Measurements from ENCODE around the gene MESD. TPM values are rescaled to one million over a fixed set of nuclear protein-coding genes. Genes with fewer than 3 reads are reported as not detected.
A peak's percentile ranks its signal among the peaks of the same experiment; 100 is the strongest.

The MESD gene
- total RNA-seq, 1 experiment from 2014 or later = 47.3 TPM

DNA sequence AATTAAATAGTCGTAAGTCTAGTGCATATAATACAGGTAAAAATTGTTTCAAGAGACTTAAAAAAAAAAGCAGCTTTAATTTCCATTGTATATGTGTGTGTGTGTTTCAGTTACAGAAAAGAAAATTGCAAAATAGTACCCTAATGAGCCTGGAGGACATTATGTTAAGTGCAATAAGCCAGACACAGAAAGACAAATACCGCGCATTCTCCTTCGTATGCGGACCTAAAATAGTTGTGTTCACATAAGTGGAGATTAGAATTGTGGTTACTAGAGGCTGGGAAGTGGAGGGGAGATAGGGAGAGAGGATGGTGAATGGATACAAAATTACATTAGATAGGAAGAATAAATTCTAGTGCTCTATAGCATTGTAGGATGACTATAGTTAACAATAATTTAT is 3.6 kb downstream of the MESD start:
- BruUV-seq (replicated peaks) = no TSS peak
- no peaks in the 10 kb centered on the region for H3K9me3 Mint-ChIP-seq (ENCODE audit: low read depth, unreplicated experiment)
- H3K36me3 Mint-ChIP-seq (ENCODE audit: insufficient read depth, unreplicated experiment) = peaks cover 31% of the 10 kb centered on the region
- H3K4me1 Mint-ChIP-seq (ENCODE audit: low read depth, unreplicated experiment) = peaks cover 29% of the 10 kb centered on the region
- no peak overlapping the region for H3K27ac Mint-ChIP-seq (ENCODE audit: unreplicated experiment)
- H3K4me3 Mint-ChIP-seq (ENCODE audit: low read depth, unreplicated experiment) = no peak overlapping the region
- no peaks in the 10 kb centered on the region for H3K27me3 Mint-ChIP-seq (ENCODE audit: unreplicated experiment)
- intact Hi-C loops (cut with micrococcal nuclease; ENCODE audit: unreplicated experiment) = no loop called here
- DNase-seq = no peak
- TF ChIP-seq, protein P1, sequence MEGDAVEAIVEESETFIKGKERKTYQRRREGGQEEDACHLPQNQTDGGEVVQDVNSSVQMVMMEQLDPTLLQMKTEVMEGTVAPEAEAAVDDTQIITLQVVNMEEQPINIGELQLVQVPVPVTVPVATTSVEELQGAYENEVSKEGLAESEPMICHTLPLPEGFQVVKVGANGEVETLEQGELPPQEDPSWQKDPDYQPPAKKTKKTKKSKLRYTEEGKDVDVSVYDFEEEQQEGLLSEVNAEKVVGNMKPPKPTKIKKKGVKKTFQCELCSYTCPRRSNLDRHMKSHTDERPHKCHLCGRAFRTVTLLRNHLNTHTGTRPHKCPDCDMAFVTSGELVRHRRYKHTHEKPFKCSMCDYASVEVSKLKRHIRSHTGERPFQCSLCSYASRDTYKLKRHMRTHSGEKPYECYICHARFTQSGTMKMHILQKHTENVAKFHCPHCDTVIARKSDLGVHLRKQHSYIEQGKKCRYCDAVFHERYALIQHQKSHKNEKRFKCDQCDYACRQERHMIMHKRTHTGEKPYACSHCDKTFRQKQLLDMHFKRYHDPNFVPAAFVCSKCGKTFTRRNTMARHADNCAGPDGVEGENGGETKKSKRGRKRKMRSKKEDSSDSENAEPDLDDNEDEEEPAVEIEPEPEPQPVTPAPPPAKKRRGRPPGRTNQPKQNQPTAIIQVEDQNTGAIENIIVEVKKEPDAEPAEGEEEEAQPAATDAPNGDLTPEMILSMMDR (IDR thresholded peaks at IDR 0.05; ENCODE audit: unreplicated experiment) = no peak
- CTCF ChIA-PET = interaction anchor here (0.6 to 1.2 kb wide), 2 partner anchors 9 to 1527 kb away, joined by 4 read pairs; no protein-coding TSS in a partner anchor

DNA sequence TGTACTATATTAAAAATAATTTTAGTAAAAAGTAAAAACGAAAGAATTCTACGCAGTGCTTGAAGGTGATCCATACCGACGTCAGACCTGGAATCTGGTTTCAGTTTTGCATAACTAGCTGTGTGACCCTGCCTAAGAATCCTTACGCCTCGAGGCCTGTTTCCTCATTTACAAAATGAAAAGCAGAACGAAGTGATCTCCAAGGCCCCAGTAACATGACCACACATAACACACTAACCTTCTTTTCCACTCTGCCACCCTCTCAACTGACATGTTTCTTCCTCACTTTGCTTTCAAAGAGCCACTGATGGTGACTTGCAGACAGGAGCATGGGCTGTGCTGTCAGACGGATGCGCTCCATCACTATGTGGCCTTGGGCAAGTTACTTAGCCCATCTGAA is 4.8 kb downstream of the MESD start:
- intact Hi-C loops (cut with micrococcal nuclease; ENCODE audit: unreplicated experiment) = no loop called here
- no peak for DNase-seq
- H3K9me3 Mint-ChIP-seq (ENCODE audit: low read depth, unreplicated experiment) = no peaks in the 10 kb centered on the region
- no TSS peak for BruUV-seq (replicated peaks)
- no peaks in the 10 kb centered on the region for H3K27me3 Mint-ChIP-seq (ENCODE audit: unreplicated experiment)
- no peak overlapping the region for H3K4me3 Mint-ChIP-seq (ENCODE audit: low read depth, unreplicated experiment)
- CTCF ChIA-PET = no interaction called here
- TF ChIP-seq, protein P1 (IDR thresholded peaks at IDR 0.05; ENCODE audit: unreplicated experiment) = no peak
- no peak overlapping the region for H3K27ac Mint-ChIP-seq (ENCODE audit: unreplicated experiment)
- H3K4me1 Mint-ChIP-seq (ENCODE audit: low read depth, unreplicated experiment) = peaks cover 31% of the 10 kb centered on the region
- H3K36me3 Mint-ChIP-seq (ENCODE audit: insufficient read depth, unreplicated experiment) = peaks cover 27% of the 10 kb centered on the region

DNA sequence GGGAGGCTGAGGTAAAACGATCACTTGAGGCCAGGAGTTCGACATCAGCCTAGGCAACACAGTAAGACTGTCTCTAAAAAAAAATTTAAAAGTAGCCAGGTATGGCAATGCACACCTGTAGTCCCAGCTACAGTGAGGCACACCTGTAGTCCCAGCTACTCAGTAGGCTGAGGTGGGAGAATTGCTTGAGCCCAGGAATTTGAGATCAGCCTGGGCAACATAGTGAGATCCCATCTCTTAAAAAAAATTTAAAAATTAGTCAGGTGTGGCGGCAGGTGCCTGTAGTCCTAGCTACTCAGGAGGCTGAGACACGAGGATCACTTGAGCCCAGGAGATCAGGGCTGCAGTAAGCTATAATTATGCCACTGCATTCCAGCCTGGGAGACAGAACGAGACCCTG is 6.8 kb downstream of the MESD start:
- intact Hi-C loops (cut with micrococcal nuclease; ENCODE audit: unreplicated experiment) = no loop called here
- no peak for DNase-seq
- CTCF ChIA-PET = interaction anchor here (0.6 kb wide), 1 partner anchor 14 kb away, joined by 4 read pairs; no protein-coding TSS in a partner anchor
- Mint-ChIP-seq H3K9me3 (ENCODE audit: low read depth, unreplicated experiment) (no peaks in the 10 kb centered on the region), H3K27me3 (ENCODE audit: unreplicated experiment) (no peaks in the 10 kb centered on the region), H3K4me1 (ENCODE audit: low read depth, unreplicated experiment) (peaks cover 43% of the 10 kb centered on the region), H3K27ac (ENCODE audit: unreplicated experiment) (peak overlapping the region; percentile 15), H3K4me3 (ENCODE audit: low read depth, unreplicated experiment) (no peak overlapping the region), H3K36me3 (ENCODE audit: insufficient read depth, unreplicated experiment) (peaks cover 25% of the 10 kb centered on the region)
- TF ChIP-seq, protein P1 (IDR thresholded peaks at IDR 0.05; ENCODE audit: unreplicated experiment) = no peak
- no TSS peak for BruUV-seq (replicated peaks)

DNA sequence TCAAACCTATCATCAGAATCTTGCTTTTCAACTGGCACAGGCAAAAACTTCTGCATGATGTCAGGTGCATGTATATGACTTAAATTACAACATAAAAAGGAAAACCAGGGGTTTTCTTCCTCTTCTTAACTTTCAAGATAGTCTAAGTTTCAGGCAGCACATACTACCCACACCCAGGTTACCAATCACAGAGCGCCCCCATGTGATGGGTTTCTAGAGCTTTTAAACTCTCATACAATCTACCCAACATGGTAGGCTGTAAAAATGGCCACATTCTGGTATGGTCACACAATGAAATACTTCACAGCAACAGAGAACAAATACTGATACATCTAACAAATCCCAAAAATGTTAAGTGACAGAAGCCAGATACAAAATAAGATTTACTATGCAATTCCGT is 7.4 kb downstream of the MESD start:
- no peak overlapping the region for H3K4me3 Mint-ChIP-seq (ENCODE audit: low read depth, unreplicated experiment)
- CTCF ChIA-PET = no interaction called here
- peaks cover 45% of the 10 kb centered on the region for H3K4me1 Mint-ChIP-seq (ENCODE audit: low read depth, unreplicated experiment)
- intact Hi-C loops (cut with micrococcal nuclease; ENCODE audit: unreplicated experiment) = no loop called here
- no peak for DNase-seq
- no peaks in the 10 kb centered on the region for H3K9me3 Mint-ChIP-seq (ENCODE audit: low read depth, unreplicated experiment)
- H3K27ac Mint-ChIP-seq (ENCODE audit: unreplicated experiment) = no peak overlapping the region
- H3K27me3 Mint-ChIP-seq (ENCODE audit: unreplicated experiment) = no peaks in the 10 kb centered on the region
- H3K36me3 Mint-ChIP-seq (ENCODE audit: insufficient read depth, unreplicated experiment) = peaks cover 29% of the 10 kb centered on the region
- no TSS peak for BruUV-seq (replicated peaks)
- TF ChIP-seq, protein P1 (IDR thresholded peaks at IDR 0.05; ENCODE audit: unreplicated experiment) = no peak

Data from Calu3 (cell line).